GM23338 (cell line): ENCODE data around the gene RCL1. TPM values are rescaled to one million over a fixed set of nuclear protein-coding genes. Genes with fewer than 3 reads are reported as not detected.

Experiments
- ATAC-seq: fragments of 200-7000 bp; cut with Tn5 transposase; 3 replicates; pipeline ENCODE4 v1.9.1; 2020
- DNase-seq: peaks from one replicate; pipeline ENCODE4 v3.0.0-alpha.2; 2015; ENCODE audit warnings: low spot score
- H2AFZ ChIP-seq: fragments of 200-600 bp; sonication (generic); 2 replicates; pipeline ENCODE4 v1.8.0; 2016; ENCODE audit warnings: antibody characterized with exemption, mild to moderate bottlenecking, moderate library complexity
- H3F3A ChIP-seq: fragments of 200-600 bp; sonication (generic); replicated peaks from 2 replicates; pipeline ENCODE4 v1.8.0; 2017; ENCODE audit warnings: antibody characterized with exemption, mixed run types, low read depth
- H3K27ac ChIP-seq: fragments of 200-600 bp; sonication (generic); 2 replicates; pipeline ENCODE4 v1.6.1; 2016; ENCODE audit warnings: low read depth
- H3K27me3 ChIP-seq: fragments of 200-600 bp; sonication (generic); 2 replicates; pipeline ENCODE4 v1.8.0; 2016; ENCODE audit warnings: mild to moderate bottlenecking, mixed run types, moderate library complexity; ENCODE audit not compliant: insufficient read depth
- H3K36me3 ChIP-seq: fragments of 200-600 bp; sonication (generic); 2 replicates; pipeline ENCODE4 v1.8.0; 2016; ENCODE audit warnings: mild to moderate bottlenecking; ENCODE audit not compliant: insufficient read depth
- H3K4me1 ChIP-seq: fragments of 200-600 bp; sonication (generic); 2 replicates; pipeline ENCODE4 v1.8.0; 2016; ENCODE audit warnings: mild to moderate bottlenecking, moderate library complexity; ENCODE audit not compliant: insufficient read depth
- H3K4me2 ChIP-seq: fragments of 200-600 bp; sonication (generic); 2 replicates; pipeline ENCODE4 v1.7.1; 2017; ENCODE audit warnings: mixed run types
- H3K4me3 ChIP-seq: fragments of 200-600 bp; sonication (generic); 2 replicates; pipeline ENCODE4 v1.6.1; 2016; ENCODE audit warnings: mixed run types
- H3K79me2 ChIP-seq: fragments of 200-600 bp; sonication (generic); replicated peaks from 2 replicates; pipeline ENCODE4 v1.8.0; 2017; ENCODE audit warnings: mild to moderate bottlenecking; ENCODE audit not compliant: insufficient read depth
- H3K9me2 ChIP-seq: fragments of 200-600 bp; sonication (generic); 2 replicates; pipeline ENCODE4 v1.8.0; 2017; ENCODE audit not compliant: insufficient read depth
- H4K20me1 ChIP-seq: fragments of 200-600 bp; sonication (generic); replicated peaks from 2 replicates; pipeline ENCODE4 v1.8.0; 2017; ENCODE audit warnings: mild to moderate bottlenecking; ENCODE audit not compliant: insufficient read depth
- H3K27ac Mint-ChIP-seq: 2 replicates; pipeline ENCODE4 v1.8.0; 2020; ENCODE audit warnings: inconsistent platforms, mild to moderate bottlenecking, moderate library complexity, mixed read lengths
- H3K27me3 Mint-ChIP-seq: 3 replicates; pipeline ENCODE4 v1.8.0; 2022; ENCODE audit warnings: low read depth, mild to moderate bottlenecking, moderate library complexity, mixed read lengths, inconsistent platforms; ENCODE audit not compliant: insufficient read depth, poor library complexity
- H3K36me3 Mint-ChIP-seq: 3 replicates; pipeline ENCODE4 v1.8.0; 2021; ENCODE audit warnings: low read depth, mild to moderate bottlenecking, inconsistent platforms, moderate library complexity, mixed read lengths
- H3K4me1 Mint-ChIP-seq: 3 replicates; pipeline ENCODE4 v1.8.0; 2020; ENCODE audit warnings: mild to moderate bottlenecking, inconsistent platforms, mixed read lengths
- H3K4me3 Mint-ChIP-seq: 3 replicates; pipeline ENCODE4 v1.8.0; 2021; ENCODE audit warnings: moderate library complexity, mild to moderate bottlenecking, inconsistent platforms, mixed read lengths
- H3K9me3 Mint-ChIP-seq: 3 replicates; pipeline ENCODE4 v1.8.0; 2020; ENCODE audit warnings: moderate library complexity, mild to moderate bottlenecking, inconsistent platforms, mixed read lengths
- CREB1 ChIP-seq: fragments of 250-450 bp; sonication (Bioruptor Pico); IDR thresholded peaks from 2 replicates; pipeline ENCODE4 v1.5.0; 2020; ENCODE audit warnings: low read depth, mild to moderate bottlenecking, moderate library complexity
- ETS1 ChIP-seq: IDR thresholded peaks from 2 replicates; pipeline ENCODE4 v1.6.1; 2016; ENCODE audit warnings: antibody characterized with exemption
- EZH2 ChIP-seq: fragments of 200-600 bp; sonication (generic); IDR thresholded peaks from one replicate; pipeline ENCODE4 v1.8.0; 2017; ENCODE audit warnings: antibody characterized with exemption, mild to moderate bottlenecking, low read depth; ENCODE audit not compliant: unreplicated experiment
- EZH2phosphoT487 ChIP-seq: fragments of 200-600 bp; sonication (generic); IDR thresholded peaks from one replicate; pipeline ENCODE4 v1.8.1; 2018; ENCODE audit warnings: antibody characterized with exemption; ENCODE audit not compliant: unreplicated experiment
- JUNB ChIP-seq: IDR thresholded peaks from one replicate; pipeline ENCODE4 v1.6.1; 2016; ENCODE audit warnings: antibody characterized with exemption; ENCODE audit not compliant: unreplicated experiment
- NANOG ChIP-seq: IDR thresholded peaks from 2 replicates; pipeline ENCODE4 v1.6.1; 2016; ENCODE audit warnings: antibody characterized with exemption, borderline replicate concordance
- POLR2AphosphoS5 ChIP-seq: IDR thresholded peaks from 2 replicates; pipeline ENCODE4 v1.6.1; 2016; ENCODE audit warnings: antibody characterized with exemption, low read depth
- REST ChIP-seq: IDR thresholded peaks from one replicate; pipeline ENCODE4 v1.6.1; 2018; ENCODE audit warnings: antibody characterized with exemption; ENCODE audit not compliant: unreplicated experiment
- STAT1 ChIP-seq: IDR thresholded peaks from one replicate; pipeline ENCODE4 v1.6.1; 2016; ENCODE audit warnings: antibody characterized with exemption; ENCODE audit not compliant: unreplicated experiment
- ZNF114 ChIP-seq: fragments of 250-450 bp; sonication (Bioruptor Pico); IDR thresholded peaks from 2 replicates; pipeline ENCODE4 v1.5.0; 2020; ENCODE audit warnings: mild to moderate bottlenecking, moderate library complexity
- ZNF331 ChIP-seq: fragments of 250-450 bp; sonication (Bioruptor Pico); IDR thresholded peaks from 2 replicates; pipeline ENCODE4 v1.5.0; 2020; ENCODE audit warnings: low read depth, mild to moderate bottlenecking, moderate library complexity
- polyA plus RNA-seq: library from polyadenylated mRNA; unstranded; fragments of >200 nt; fragmentation: Nextera tagmentation; extraction: Ambion mirVana; gene quantifications from 2 replicates; pipeline ENCODE4 v1.2.1, GENCODE V29; 2016
- total RNA-seq: library from RNA; depleted of rRNA; stranded (reverse); fragments of >200 nt; shearing (Covaris generic); gene quantifications from 2 replicates; pipeline ENCODE4 v1.2.3, GENCODE V29; 2014
- TF ChIP-seq, protein P1 (sequence below): fragments of 250-450 bp; sonication (Bioruptor Pico); IDR thresholded peaks from 2 replicates; pipeline ENCODE4 v1.5.0; 2020; ENCODE audit warnings: mild to moderate bottlenecking, moderate library complexity
- TF ChIP-seq, protein P2 (sequence below), 2 experiments: fragments of 200-600 bp in 1 of 2; sonication (generic) in 1 of 2; conservative IDR thresholded peaks; 2 replicates each; pipeline versions ENCODE4 v1.5.1 to v1.6.1; 2016 to 2017; ENCODE audit warnings: antibody characterized with exemption in 2 of 2, low read depth in 2 of 2, mild to moderate bottlenecking in 2 of 2, moderate library complexity in 1 of 2

Gene RCL1
- total and polyA plus RNA-seq, 2 experiments from 2014 or later: 19.3 to 41.2 TPM

DNA sequence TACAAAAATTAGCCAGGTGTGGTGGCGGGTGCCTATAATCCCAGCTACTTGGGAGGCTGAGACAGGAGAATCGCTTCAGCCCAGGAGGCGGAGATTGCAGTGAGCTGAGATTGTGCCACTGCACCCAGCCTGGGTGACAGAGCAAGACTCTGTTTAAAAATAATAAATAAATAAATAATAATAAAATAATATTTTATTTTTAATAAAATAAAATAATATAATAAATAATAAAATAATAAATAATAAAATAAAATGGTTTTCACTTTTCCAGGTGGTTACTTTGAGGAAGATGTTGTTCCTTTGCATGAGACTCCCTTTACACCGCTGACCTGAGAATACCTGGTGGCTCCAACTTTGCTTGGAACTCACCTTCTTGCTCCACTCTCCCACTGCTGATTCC, 82.8 kb downstream of the RCL1 start:
- no peaks in the 10 kb centered on the region for H3K27me3 ChIP-seq
- no peaks in the 10 kb centered on the region for H3K4me1 ChIP-seq
- H3K36me3 ChIP-seq: no peaks in the 10 kb centered on the region; the same call in 1 of the 2 replicates
- TF ChIP-seq EZH2 (no peak), NANOG (no peak), ZNF331 (CRISPR knock-in tag) (no peak), CREB1 (CRISPR knock-in tag) (no peak), STAT1 (no peak), REST (no peak), EZH2phosphoT487 (no peak), POLR2AphosphoS5 (no peak), ZNF114 (CRISPR knock-in tag) (no peak), ETS1 (no peak), JUNB (no peak)
- TF ChIP-seq, protein P1, sequence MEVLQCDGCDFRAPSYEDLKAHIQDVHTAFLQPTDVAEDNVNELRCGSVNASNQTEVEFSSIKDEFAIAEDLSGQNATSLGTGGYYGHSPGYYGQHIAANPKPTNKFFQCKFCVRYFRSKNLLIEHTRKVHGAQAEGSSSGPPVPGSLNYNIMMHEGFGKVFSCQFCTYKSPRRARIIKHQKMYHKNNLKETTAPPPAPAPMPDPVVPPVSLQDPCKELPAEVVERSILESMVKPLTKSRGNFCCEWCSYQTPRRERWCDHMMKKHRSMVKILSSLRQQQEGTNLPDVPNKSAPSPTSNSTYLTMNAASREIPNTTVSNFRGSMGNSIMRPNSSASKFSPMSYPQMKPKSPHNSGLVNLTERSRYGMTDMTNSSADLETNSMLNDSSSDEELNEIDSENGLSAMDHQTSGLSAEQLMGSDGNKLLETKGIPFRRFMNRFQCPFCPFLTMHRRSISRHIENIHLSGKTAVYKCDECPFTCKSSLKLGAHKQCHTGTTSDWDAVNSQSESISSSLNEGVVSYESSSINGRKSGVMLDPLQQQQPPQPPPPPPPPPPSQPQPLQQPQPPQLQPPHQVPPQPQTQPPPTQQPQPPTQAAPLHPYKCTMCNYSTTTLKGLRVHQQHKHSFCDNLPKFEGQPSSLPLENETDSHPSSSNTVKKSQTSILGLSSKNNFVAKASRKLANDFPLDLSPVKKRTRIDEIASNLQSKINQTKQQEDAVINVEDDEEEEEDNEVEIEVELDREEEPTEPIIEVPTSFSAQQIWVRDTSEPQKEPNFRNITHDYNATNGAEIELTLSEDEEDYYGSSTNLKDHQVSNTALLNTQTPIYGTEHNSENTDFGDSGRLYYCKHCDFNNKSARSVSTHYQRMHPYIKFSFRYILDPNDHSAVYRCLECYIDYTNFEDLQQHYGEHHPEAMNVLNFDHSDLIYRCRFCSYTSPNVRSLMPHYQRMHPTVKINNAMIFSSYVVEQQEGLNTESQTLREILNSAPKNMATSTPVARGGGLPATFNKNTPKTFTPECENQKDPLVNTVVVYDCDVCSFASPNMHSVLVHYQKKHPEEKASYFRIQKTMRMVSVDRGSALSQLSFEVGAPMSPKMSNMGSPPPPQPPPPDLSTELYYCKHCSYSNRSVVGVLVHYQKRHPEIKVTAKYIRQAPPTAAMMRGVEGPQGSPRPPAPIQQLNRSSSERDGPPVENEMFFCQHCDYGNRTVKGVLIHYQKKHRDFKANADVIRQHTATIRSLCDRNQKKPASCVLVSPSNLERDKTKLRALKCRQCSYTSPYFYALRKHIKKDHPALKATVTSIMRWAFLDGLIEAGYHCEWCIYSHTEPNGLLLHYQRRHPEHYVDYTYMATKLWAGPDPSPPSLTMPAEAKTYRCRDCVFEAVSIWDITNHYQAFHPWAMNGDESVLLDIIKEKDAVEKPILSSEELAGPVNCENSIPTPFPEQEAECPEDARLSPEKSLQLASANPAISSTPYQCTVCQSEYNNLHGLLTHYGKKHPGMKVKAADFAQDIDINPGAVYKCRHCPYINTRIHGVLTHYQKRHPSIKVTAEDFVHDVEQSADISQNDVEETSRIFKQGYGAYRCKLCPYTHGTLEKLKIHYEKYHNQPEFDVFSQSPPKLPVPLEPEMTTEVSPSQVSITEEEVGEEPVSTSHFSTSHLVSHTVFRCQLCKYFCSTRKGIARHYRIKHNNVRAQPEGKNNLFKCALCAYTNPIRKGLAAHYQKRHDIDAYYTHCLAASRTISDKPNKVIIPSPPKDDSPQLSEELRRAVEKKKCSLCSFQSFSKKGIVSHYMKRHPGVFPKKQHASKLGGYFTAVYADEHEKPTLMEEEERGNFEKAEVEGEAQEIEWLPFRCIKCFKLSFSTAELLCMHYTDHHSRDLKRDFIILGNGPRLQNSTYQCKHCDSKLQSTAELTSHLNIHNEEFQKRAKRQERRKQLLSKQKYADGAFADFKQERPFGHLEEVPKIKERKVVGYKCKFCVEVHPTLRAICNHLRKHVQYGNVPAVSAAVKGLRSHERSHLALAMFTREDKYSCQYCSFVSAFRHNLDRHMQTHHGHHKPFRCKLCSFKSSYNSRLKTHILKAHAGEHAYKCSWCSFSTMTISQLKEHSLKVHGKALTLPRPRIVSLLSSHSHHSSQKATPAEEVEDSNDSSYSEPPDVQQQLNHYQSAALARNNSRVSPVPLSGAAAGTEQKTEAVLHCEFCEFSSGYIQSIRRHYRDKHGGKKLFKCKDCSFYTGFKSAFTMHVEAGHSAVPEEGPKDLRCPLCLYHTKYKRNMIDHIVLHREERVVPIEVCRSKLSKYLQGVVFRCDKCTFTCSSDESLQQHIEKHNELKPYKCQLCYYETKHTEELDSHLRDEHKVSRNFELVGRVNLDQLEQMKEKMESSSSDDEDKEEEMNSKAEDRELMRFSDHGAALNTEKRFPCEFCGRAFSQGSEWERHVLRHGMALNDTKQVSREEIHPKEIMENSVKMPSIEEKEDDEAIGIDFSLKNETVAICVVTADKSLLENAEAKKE: no peak
- TF ChIP-seq, protein P2, sequence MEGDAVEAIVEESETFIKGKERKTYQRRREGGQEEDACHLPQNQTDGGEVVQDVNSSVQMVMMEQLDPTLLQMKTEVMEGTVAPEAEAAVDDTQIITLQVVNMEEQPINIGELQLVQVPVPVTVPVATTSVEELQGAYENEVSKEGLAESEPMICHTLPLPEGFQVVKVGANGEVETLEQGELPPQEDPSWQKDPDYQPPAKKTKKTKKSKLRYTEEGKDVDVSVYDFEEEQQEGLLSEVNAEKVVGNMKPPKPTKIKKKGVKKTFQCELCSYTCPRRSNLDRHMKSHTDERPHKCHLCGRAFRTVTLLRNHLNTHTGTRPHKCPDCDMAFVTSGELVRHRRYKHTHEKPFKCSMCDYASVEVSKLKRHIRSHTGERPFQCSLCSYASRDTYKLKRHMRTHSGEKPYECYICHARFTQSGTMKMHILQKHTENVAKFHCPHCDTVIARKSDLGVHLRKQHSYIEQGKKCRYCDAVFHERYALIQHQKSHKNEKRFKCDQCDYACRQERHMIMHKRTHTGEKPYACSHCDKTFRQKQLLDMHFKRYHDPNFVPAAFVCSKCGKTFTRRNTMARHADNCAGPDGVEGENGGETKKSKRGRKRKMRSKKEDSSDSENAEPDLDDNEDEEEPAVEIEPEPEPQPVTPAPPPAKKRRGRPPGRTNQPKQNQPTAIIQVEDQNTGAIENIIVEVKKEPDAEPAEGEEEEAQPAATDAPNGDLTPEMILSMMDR (conservative IDR thresholded peaks at IDR 0.05; ENCODE audit: low read depth in 2 of 2): no peak
- no peaks in the 10 kb centered on the region for H3F3A ChIP-seq
- H3K36me3 Mint-ChIP-seq: no peaks in the 10 kb centered on the region; the same call in 2 of the 3 replicates
- H3K4me3 ChIP-seq: no peak overlapping the region
- H3K27ac Mint-ChIP-seq: no peak overlapping the region
- no peak overlapping the region for H3K4me2 ChIP-seq
- no peak overlapping the region for H3K4me3 Mint-ChIP-seq
- H3K27me3 Mint-ChIP-seq: no peaks in the 10 kb centered on the region
- H3K27ac ChIP-seq: no peak overlapping the region
- DNase-seq (no peak), ATAC-seq (no peak)
- H4K20me1 ChIP-seq: no peaks in the 10 kb centered on the region
- no peaks in the 10 kb centered on the region for H3K9me2 ChIP-seq
- no peaks in the 10 kb centered on the region for H3K9me3 Mint-ChIP-seq
- no peaks in the 10 kb centered on the region for H3K4me1 Mint-ChIP-seq
- no peaks in the 10 kb centered on the region for H3K79me2 ChIP-seq
- H2AFZ ChIP-seq: no peak overlapping the region
